PC-9 (cell line): ENCODE results near the gene C17orf107.

ENCODE experiments used
- EZH2 ChIP-seq: fragments of 200-600 bp; sonication (generic); IDR thresholded peaks from 2 replicates; pipeline ENCODE4 v1.8.0; 2017; ENCODE audit warnings: antibody characterized with exemption, low read depth
- TF ChIP-seq, protein P1 (sequence below): fragments of 200-600 bp; sonication (generic); conservative IDR thresholded peaks from 2 replicates; pipeline ENCODE4 v1.6.1; 2017; ENCODE audit warnings: mixed run types, antibody characterized with exemption, mild to moderate bottlenecking, moderate library complexity

DNA sequence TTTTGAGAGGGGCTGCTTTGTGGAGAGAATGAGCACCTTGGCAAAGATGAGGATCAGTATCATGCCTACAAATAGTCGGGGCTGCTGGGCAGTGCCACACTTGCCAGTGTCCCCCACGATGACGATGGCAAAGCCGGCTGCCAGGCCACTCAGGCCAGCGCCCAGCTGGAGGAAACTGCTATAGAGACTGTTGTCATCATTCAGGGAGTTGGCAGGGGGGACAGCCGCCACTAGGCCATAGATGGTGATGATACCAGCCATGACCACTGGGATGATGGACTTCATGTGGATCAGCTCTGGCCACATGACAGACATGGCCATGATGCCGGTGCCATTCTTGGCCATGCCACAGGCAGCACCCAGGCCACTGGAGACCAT lies 42.4 kb upstream of the C17orf107 start:
- TF ChIP-seq, protein P1, sequence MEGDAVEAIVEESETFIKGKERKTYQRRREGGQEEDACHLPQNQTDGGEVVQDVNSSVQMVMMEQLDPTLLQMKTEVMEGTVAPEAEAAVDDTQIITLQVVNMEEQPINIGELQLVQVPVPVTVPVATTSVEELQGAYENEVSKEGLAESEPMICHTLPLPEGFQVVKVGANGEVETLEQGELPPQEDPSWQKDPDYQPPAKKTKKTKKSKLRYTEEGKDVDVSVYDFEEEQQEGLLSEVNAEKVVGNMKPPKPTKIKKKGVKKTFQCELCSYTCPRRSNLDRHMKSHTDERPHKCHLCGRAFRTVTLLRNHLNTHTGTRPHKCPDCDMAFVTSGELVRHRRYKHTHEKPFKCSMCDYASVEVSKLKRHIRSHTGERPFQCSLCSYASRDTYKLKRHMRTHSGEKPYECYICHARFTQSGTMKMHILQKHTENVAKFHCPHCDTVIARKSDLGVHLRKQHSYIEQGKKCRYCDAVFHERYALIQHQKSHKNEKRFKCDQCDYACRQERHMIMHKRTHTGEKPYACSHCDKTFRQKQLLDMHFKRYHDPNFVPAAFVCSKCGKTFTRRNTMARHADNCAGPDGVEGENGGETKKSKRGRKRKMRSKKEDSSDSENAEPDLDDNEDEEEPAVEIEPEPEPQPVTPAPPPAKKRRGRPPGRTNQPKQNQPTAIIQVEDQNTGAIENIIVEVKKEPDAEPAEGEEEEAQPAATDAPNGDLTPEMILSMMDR, result no peak
- no peak for TF ChIP-seq EZH2
